GM23338 (cell line): ENCODE data around the gene CEP72.

Source experiments
- CREB1 ChIP-seq: fragments of 250-450 bp; sonication (Bioruptor Pico); IDR thresholded peaks from 2 replicates; pipeline ENCODE4 v1.5.0; 2020; ENCODE audit warnings: low read depth, mild to moderate bottlenecking, moderate library complexity
- EZH2 ChIP-seq: fragments of 200-600 bp; sonication (generic); IDR thresholded peaks from one replicate; pipeline ENCODE4 v1.8.0; 2017; ENCODE audit warnings: antibody characterized with exemption, mild to moderate bottlenecking, low read depth; ENCODE audit not compliant: unreplicated experiment
- NANOG ChIP-seq: IDR thresholded peaks from 2 replicates; pipeline ENCODE4 v1.6.1; 2016; ENCODE audit warnings: antibody characterized with exemption, borderline replicate concordance
- POLR2AphosphoS5 ChIP-seq: IDR thresholded peaks from 2 replicates; pipeline ENCODE4 v1.6.1; 2016; ENCODE audit warnings: antibody characterized with exemption, low read depth
- STAT1 ChIP-seq: IDR thresholded peaks from one replicate; pipeline ENCODE4 v1.6.1; 2016; ENCODE audit warnings: antibody characterized with exemption; ENCODE audit not compliant: unreplicated experiment
- TF ChIP-seq, protein P1 (sequence below), 2 experiments: fragments of 200-600 bp in 1 of 2; sonication (generic) in 1 of 2; conservative IDR thresholded peaks; 2 replicates each; pipeline versions ENCODE4 v1.5.1 to v1.6.1; 2016 to 2017; ENCODE audit warnings: antibody characterized with exemption in 2 of 2, low read depth in 2 of 2, mild to moderate bottlenecking in 2 of 2, moderate library complexity in 1 of 2

DNA sequence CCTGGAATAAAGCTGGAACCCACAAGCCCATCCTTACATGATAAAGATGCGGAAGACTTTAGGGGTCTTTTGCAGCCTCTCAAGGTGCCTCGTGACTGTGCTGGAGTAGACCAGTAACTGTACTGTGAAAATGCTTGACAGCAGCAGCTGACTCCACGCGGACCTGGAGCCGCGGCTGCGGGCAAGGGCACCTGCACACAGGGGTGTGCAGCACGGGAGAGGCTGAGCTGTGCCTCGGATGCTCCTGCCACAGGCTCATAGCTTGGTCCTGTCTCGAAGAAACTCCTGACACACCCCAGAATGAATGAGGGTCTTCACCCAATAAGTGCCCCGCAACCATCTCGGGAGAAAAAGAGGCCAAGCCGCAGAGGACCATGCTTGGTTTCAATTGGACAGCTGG lies 40.3 kb upstream of the CEP72 start:
- TF ChIP-seq, protein P1, sequence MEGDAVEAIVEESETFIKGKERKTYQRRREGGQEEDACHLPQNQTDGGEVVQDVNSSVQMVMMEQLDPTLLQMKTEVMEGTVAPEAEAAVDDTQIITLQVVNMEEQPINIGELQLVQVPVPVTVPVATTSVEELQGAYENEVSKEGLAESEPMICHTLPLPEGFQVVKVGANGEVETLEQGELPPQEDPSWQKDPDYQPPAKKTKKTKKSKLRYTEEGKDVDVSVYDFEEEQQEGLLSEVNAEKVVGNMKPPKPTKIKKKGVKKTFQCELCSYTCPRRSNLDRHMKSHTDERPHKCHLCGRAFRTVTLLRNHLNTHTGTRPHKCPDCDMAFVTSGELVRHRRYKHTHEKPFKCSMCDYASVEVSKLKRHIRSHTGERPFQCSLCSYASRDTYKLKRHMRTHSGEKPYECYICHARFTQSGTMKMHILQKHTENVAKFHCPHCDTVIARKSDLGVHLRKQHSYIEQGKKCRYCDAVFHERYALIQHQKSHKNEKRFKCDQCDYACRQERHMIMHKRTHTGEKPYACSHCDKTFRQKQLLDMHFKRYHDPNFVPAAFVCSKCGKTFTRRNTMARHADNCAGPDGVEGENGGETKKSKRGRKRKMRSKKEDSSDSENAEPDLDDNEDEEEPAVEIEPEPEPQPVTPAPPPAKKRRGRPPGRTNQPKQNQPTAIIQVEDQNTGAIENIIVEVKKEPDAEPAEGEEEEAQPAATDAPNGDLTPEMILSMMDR (conservative IDR thresholded peaks at IDR 0.05; ENCODE audit: low read depth in 2 of 2): no peak
- TF ChIP-seq POLR2AphosphoS5 (no peak), EZH2 (no peak), NANOG (no peak), STAT1 (no peak), CREB1 (CRISPR knock-in tag) (no peak)
